LNCaP clone FGC (cell line): ENCODE measurements around the gene CSNK1E.

ENCODE experiments used
- DNase-seq: peaks from one replicate; pipeline ENCODE4 v3.0.0-alpha.2; 2011; ENCODE audit warnings: low read depth
- H3K4me3 ChIP-seq: 2 replicates; pipeline ENCODE4 v1.5.1; 2011; ENCODE audit warnings: mild to moderate bottlenecking, low read depth, low read length, control low read depth
- TF ChIP-seq, protein P1 (sequence below): IDR thresholded peaks from 2 replicates; pipeline ENCODE4 v1.5.1; 2012; ENCODE audit warnings: mild to moderate bottlenecking; ENCODE audit not compliant: control insufficient read depth, insufficient read depth; ENCODE audit errors: extremely low read depth

Gene CSNK1E

DNA sequence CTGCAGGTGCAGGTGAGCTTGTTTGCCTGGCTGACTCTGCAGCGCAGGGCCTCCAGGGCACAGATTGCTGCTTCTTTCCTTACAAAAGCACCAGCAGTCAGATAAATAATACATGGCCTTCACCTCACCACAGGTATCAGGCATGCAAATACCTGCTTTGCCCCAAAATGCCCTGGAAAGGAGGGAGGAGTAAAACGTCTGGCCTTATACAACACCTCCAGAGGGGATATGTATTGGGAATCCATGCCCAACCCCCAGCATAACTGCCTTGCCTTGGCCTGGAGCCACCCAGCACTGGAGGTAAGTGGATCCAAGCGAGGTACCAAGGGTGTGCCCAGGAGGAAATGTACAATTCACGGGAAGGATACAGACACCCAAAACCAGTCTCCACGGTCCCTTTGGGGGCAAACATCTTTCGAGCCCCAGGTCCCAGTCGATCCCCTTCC, 45.3 kb downstream of the CSNK1E start:
- peak overlapping the region; percentile 74 for H3K4me3 ChIP-seq
- no peak for DNase-seq
- TF ChIP-seq, protein P1, sequence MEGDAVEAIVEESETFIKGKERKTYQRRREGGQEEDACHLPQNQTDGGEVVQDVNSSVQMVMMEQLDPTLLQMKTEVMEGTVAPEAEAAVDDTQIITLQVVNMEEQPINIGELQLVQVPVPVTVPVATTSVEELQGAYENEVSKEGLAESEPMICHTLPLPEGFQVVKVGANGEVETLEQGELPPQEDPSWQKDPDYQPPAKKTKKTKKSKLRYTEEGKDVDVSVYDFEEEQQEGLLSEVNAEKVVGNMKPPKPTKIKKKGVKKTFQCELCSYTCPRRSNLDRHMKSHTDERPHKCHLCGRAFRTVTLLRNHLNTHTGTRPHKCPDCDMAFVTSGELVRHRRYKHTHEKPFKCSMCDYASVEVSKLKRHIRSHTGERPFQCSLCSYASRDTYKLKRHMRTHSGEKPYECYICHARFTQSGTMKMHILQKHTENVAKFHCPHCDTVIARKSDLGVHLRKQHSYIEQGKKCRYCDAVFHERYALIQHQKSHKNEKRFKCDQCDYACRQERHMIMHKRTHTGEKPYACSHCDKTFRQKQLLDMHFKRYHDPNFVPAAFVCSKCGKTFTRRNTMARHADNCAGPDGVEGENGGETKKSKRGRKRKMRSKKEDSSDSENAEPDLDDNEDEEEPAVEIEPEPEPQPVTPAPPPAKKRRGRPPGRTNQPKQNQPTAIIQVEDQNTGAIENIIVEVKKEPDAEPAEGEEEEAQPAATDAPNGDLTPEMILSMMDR: no peak

DNA sequence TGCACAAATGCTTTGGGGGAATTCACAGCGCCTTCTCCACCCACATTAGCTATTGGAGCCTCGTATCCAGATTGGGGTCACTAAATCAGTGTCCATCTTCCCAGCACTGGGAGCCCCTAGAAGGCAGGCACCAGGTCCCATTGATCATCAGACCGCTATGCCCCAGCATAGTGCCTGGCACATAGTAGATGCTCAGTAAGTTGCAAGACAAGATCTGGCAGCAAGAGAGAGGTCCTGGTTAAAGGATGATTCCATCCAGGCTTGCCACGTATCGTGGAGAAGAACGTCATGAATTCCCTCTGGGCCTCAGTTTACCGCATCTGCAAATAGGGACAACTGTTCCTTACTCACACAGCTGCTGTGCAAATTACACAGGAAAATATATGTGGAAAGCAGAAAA, 46.1 kb downstream of the CSNK1E start:
- H3K4me3 ChIP-seq: no peak overlapping the region; the same call in 1 of the 2 replicates

DNA sequence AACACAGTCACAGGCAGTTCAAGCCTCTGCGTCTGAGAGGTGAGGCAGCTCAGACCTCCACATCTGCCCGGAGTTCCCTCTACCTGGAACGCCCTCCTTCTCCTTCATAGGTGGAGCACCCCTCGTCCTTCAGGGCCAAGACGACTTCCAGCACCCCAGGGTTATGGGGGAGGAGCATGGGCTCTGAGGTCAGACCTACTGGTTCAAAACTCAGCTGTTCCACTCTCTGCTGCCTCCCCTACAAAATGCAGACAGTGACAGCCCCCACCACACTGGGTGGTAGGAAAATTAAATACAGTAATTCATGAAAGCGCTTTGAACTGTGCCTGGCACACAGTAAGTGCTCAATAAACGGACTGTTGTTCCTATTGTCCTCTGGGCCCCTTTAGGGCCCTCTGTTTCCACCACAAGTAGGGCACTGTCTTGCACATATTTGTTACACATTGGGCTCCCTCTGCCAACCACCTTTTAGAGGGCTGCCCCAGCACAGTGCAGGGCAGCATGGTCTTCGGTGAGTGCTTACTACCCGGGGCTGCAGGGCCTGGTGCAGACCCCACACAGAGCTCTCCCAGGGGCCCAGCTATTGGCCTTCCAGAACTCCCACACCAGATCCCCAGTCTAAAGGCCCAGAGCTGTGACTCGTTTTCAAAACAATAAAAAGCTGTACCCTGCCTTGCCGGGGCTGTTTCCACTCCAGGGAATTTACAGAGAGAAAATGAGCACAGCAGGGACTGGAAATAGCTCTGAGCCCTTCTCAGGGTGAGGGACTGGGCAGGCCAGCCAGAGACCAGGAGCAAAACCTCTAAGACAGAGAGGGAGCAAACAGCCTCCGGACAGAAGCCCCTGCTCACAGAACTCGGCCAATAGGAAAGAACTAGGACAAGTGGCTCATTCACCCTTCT, 46.9 kb downstream of the CSNK1E start:
- TF ChIP-seq, protein P1: no peak
- no peak overlapping the region for H3K4me3 ChIP-seq
- DNase-seq: no peak

More for the DNA sequence above, 46.1 kb downstream of the CSNK1E start:
- TF ChIP-seq, protein P1: no peak
- no peak for DNase-seq

DNA sequence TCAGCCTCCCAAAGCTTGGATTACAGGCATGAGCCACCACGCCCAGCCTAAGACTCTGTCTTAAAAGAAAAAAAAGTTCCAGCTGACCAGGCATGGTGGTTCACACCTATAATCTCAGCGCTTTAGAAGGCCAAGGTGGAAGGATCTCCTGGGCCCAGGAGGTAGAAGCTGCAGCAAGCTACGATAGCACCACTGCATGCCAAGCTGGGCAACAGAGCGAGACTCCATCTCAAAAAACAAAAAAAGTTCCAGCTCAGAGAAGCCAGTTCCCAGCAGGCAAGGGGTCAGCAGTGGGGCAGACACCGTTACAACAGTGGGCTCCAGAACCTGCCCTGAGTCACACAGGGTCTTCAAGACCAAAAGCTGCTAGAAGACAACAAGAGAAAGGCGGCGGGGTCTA, 47.8 kb downstream of the CSNK1E start:
- no peak overlapping the region for H3K4me3 ChIP-seq
- TF ChIP-seq, protein P1: no peak
- DNase-seq: no peak

DNA sequence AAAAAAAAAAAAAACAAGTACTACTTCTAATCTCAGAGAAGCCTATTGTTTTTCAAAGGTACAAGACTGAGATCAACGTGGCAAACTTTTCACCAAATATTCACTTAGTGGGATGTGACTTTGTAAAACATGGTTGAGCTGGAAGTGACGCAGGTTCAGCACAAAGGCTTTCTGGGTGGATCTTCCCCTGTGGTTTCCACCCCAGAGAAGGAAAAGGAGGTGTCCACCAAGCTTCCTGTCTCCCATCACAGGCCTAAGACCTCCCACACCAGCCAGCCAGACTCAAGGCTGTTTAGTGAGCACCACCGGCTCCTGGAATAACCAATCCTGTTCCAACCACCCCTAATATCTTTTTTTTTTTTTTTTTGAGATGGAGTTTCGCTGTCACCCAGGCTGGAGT, 50.1 kb downstream of the CSNK1E start:
- no peak for DNase-seq
- no peak overlapping the region for H3K4me3 ChIP-seq
- TF ChIP-seq, protein P1: no peak

DNA sequence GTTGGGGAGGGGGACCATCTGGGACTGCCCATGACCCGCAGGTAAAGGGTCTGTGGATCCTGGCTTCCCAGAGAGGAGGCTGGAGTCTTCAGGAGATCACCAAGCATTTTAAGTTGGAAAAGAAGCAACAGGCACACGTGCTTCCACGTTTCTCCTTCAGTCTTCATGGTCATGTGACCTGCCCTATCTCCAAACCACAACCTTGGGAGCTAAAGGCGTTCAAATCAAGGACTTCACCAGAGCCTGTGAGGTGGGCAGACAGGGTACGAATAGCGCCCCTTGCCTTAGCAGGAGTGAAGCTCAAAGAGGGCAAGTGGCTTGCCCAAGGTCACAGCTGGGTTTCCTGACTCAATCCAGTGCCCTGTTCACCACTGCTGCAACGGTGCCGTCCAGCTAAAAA, 51.1 kb downstream of the CSNK1E start:
- no peak for DNase-seq
- no peak overlapping the region for H3K4me3 ChIP-seq
- TF ChIP-seq, protein P1: no peak

DNA sequence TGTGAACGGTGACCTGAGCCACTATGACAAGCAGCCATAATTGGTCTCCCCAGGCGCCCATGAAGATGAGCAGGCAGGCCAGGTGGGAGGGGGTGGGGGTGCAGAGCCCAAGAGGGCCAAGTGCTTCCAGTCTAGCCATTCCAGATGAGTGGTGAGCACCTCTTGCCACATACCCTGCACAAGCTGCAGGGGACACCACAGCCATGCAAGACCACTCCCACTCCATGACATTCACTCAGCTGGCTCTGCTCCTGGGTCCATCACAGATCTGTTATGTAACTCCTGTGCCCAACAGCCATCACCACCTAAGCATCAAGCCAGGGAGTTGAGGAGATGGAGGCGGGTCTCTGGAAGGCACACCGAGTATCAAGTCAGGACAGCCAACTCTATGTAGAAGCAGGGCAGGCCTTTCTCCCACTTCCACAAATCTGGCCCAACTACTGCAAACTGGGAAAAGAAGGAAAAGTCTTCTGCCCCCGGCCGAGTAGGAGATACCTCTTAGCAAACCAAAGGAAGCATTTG, 52.9 kb downstream of the CSNK1E start:
- TF ChIP-seq, protein P1: no peak
- no peak for DNase-seq
- no peak overlapping the region for H3K4me3 ChIP-seq
